Fibroblast of gingiva (primary cell): Measurements from ENCODE around the gene RAPGEF1.

ENCODE experiments used
- DNase-seq: peaks from one replicate; pipeline ENCODE4 v3.0.0-alpha.2; 2011; ENCODE audit warnings: low read depth

RAPGEF1 gene

GRCh38 chr9:131747352-131747751 lies 7.5 kb upstream of the RAPGEF1 start:
- peak; percentile 75 for DNase-seq

DNA sequence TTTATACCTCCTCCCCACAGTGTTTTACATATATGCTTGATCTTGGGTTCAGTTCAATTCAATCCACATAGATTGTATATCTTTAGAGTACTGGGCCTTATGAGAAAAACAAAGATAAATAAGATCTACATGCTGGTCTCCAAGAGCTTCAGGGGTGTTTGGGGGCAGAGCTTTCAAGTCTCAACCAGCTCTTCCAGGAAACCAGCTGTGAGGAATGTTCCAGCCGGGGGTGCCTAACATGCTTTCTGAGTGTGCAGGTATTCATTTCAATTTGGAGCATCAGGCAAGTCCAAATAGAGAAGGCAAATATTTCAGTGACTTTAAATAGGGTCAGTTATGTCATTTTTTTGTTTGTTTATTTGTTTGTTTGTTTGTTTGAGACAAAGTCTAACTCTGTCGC lies 5.7 kb upstream of the RAPGEF1 start:
- DNase-seq: no peak

- no peak for DNase-seq
These were observed 4.9 kb upstream of the RAPGEF1 start for GRCh38 chr9:131744720-131745201.

DNA sequence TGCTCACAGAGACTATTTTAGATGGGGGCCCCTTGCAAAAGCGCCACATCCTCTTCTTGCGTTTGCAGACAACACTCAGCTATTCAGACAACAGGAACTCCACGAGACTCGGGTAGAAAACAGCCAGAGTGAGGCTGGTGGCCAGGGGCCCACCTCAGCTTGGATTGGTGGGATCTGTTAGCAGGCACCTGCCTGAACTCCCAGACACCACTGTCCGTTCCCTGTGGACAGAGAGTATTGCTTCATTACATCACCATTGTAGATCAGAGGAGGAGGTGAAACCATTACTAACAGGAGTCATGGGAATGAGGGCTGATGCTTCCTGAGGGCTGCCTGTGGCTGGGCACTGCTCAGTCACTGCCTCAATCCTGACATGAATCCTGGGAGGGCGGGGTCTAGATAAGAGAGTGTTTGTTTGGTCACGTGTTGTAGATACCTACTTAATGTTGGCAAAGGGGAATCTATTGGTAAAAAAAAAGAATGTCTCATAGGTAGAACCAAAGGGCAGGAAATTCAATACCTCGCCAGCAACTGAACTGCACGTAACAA lies 4.4 kb upstream of the RAPGEF1 start:
- no peak for DNase-seq

GRCh38 chr9:131743501-131743900 lies 3.6 kb upstream of the RAPGEF1 start:
- no peak for DNase-seq

GRCh38 chr9:131743096-131743495 lies 3.2 kb upstream of the RAPGEF1 start:
- DNase-seq: no peak

DNA sequence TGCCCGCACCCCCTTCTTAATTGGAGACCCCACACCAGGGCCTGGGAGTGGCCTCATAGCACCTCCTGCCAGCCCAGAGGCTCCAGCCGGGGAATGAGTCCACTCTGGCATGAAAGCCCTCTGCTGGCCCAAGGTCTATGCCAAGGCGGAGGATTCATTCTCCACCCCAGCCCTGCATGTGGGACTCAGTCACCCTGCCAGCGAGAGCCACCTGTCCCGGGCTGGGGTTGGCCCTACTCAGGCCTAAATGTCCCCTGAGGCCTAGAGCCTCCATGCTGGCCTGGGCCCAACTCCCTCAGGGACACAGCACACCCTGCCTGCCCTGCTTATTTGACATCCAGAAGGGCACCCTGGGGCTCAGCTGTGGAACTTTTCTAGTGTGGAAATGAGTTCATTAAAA lies 1.0 kb upstream of the RAPGEF1 start:
- DNase-seq: no peak

GRCh38 chr9:131739133-131739958 lies 530 bp downstream of the RAPGEF1 start:
- no peak for DNase-seq

DNA sequence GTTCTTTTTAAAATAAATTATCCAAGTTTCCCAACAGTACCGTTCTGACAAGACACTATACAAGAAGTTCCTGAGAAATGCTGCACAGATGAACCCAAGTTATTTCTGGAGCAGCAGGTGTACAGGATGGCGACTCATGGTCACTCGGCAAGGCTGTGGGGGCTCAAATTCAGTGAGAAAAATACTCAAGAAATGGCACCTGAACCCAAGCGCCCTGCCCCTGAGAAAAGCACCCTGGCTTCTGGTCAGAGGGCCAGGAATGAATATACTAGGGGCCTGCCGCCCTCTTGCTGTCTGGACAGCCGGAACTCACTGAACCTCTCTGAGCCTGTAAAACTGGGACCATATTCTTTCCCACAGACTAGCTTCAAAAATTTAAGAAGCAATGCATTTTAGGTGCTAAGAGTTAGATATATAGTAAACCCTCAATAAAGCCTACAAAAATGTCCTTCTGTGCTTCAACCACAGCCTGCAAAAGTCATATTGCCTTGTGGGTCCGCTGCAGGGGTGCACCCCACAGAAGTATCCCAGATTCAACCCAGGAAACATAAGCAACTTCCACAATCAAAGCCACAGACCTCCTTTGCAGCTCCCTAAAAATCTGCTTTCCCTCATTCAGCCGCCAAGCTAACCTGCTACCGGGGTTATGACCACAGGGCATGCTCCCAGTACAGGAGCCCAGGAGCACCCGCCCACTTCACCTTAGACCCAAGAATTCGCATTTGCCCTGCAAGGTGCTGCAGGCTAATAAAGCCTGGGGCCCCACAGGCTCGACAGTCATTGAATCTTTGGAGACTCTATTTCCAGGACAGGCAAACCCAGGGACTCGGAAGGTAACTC lies 1.4 kb downstream of the RAPGEF1 start:
- DNase-seq: no peak

DNA sequence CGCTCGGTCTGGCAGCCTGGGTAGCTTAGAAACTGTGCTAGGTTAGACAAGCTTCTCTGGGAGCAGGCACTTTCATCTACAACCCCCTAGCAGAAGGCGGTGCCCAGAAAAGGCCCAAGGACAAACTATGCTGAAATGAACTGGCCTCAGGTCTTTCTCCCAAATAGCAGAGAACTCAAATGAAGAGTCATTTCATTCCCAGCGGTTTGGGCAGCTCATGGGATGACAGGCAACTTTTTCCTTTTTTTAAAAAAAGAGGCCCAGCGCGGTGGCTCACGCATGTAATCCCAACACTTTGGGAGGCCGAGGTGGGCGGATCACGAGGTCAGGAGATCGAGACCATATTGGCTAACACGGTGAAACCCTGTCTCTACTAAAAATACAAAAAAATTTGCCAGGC lies 2.5 kb downstream of the RAPGEF1 start:
- no peak for DNase-seq

DNA sequence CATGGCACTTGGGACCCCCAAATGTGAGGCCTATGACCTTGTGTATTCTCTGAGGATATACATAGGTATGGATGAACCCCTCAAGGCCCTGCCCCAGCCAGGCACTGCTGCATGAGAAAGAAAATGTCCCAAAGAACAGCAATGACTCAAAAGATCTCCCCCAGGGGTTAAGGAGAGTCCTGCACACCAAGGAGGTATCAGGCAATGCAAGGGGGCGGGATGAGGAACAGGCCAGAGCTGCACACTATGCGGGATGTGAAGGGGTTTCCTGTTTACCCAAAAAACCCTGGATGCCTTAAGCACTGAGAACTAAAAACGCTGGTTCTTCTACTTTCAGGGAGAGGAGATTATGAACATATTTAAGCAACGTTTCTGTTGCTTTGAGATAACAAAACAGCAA lies 3.4 kb downstream of the RAPGEF1 start:
- no peak for DNase-seq

DNA sequence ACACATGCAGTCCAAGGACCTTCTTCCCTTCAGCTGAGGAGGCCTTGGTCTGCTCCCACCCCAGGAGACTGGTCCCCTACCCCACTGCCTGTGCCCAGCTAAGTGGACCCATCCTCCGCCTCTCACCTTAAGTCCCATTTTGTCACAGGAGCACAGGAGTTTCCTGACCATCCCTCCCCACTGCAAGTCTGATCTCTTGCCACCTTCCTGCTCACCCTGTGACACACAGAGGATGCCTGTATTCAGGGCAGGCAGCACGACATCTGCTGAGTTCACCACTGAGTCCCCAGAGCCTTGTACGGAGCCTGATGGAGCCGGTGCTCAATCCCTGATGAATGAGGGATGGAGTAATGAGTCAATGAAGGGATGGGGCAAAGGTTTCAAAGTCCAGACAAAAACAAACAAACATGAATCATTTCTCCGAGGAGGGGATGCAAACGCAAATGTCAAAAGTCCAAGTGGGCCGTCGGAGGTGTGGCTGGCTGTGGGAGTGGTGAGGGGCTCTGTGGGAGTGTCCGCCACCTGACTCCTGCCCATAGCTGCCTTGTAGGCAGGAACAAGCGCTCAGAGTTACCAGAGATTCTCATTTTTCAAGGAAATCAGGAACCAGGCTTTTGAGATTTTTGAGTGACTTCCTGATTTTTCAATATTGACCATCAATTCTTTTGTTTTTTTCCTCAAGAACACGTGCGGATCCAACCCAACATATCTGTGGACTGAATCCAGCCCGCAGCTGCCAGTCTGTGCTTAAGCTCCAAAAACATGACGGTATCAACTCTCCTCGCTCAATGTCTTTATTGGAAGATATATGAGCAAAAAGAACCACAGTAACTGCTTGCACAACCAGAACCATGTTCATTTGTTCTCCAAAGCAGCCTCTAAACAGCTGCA lies 4.4 kb downstream of the RAPGEF1 start:
- no peak for DNase-seq

- no peak for DNase-seq
These were observed 5.1 kb downstream of the RAPGEF1 start for GRCh38 chr9:131734781-131735180.

DNA sequence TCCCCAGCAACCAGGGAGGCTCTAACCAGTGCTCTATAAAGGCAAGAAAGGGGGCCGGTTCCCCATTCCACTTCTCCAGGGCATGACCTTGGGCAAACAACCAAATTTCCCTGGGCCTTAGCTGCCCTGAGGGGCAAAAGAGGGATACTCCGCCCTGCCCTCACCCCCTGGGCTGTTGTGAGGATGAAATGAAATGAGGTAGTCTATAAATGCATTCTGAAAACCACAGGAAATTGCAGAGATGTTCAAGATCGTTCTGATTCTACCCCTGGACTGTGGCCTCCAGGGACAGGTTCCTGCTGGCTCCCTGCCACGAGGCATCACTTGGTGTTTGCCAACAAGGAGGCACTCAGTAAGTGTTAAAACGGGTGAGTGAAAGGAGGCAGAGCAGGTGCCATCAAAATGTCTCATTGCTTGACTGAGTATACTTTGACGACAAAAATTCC lies 5.7 kb downstream of the RAPGEF1 start:
- peak; percentile 32 for DNase-seq

GRCh38 chr9:131733541-131734061 lies 6.3 kb downstream of the RAPGEF1 start:
- DNase-seq: peak; percentile 92

GRCh38 chr9:131732636-131733289 lies 7.1 kb downstream of the RAPGEF1 start:
- no peak for DNase-seq

DNA sequence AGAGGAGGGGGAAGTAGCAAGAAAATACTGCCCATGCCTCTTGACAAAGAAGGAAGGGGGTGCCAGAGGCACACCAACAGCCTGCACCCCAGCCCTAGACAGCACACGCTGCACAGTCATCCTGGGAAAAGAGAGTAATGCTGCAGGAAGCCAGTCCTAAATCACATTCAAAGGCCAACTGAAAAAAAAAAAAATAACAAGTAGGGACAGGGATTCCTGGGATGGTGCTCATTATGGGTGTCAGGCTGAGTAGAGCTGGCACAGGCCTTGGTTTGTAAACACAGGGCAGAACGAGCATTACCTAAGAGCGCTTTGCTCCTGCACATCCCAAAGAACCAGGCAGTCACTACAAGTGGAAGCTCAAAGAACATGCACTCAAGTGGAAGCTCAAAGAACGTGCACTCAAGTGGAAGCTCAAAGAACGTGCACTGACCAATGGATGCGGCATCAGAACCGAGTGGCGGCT lies 7.8 kb downstream of the RAPGEF1 start:
- peak; percentile 97 for DNase-seq

DNA sequence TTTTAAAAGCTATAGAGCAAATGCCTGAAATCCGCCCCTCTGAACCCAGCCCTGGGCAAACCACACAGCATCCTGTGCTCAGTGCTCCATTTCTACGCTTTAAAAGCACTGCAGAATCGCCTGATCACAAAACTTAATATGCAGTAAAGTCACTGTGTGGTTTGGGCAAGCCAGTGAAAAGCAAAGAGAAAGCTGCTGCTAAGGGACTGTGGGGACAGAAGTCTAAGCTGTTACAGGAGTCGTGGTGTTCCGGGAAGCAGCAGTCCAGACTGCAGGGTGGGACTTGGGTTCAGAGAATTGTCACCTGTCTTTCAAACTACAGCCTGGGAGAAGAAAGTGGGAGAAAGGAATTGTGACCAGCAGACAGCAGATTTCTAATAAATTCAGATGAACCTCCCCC lies 8.2 kb downstream of the RAPGEF1 start:
- no peak for DNase-seq

DNA sequence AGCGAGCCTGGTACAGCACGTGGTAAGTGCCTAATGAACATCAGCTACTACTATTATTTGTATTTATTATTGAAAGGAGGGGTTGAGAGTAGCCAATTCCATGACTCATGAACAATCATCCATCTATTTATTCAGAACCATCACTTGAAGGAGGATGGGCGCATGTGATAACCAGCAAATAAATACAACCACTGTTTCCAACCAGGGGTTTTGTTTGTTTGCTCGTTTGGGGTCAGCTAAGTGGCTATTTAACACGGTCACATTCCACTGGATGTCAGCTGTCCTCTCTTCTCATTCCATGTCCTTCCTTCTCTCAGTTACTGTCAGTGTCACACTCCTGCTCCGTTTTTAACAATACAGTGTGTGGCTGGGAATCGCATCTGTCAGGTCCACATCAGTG lies 8.6 kb downstream of the RAPGEF1 start:
- DNase-seq: no peak

DNA sequence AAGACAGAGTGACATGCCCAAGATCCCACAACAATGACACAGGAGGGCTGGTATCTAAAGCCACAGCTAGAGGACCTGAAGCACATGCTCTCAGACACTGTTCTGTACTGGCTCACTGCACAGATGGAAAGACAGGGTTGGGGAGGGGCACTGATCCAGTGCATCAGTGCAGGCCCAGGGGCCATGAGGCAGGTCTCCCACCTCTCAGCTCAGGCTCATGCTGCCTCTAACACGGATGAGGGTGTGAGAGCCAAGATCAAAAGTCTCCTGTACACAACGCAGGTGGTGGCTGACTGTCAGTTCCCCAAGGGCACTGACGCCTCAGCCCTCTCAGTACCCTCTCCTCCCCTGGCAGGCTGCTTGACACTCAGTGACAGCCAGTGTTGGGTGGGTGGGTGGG lies 10.9 kb downstream of the RAPGEF1 start:
- DNase-seq: no peak

DNA sequence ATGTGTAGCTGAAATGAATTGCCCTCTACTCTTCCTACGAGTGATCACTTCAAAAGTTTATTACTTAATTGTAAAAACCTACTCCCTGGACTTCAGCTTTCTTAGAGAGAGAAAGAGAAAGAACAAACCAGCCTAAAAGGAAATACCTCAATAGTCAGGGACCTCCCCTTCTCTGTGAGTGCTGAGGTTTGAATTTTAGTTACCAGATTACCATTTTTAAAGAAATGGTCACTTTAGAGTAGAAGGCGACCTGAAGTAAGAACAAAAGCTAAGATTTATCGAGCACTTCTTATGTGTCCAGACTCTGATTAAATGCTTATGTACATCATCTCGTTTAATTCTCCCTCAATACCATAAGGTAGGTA lies 11.3 kb downstream of the RAPGEF1 start:
- no peak for DNase-seq
